MM.1S (cell line): ENCODE results near the gene MPP7.
"Not testable (repeated sequence)": the region's sequence is repeated elsewhere in the genome, so short reads cannot be mapped to it uniquely, and the experiment has no call there.

Experiments
- DNase-seq: peaks from one replicate; pipeline ENCODE4 v3.0.0-alpha.2; 2015
- H2AFZ ChIP-seq: fragments of 300-600 bp; sonication (generic); 2 replicates; pipeline ENCODE4 v1.6.0; 2016; ENCODE audit warnings: antibody characterized with exemption, low read length
- H3F3A ChIP-seq: fragments of 300-600 bp; sonication (generic); 2 replicates; pipeline ENCODE4 v1.6.1; 2016; ENCODE audit warnings: mild to moderate bottlenecking, antibody characterized with exemption, low read length, moderate library complexity, mixed read lengths; ENCODE audit not compliant: insufficient read depth
- H3K27ac ChIP-seq: fragments of 300-600 bp; sonication (generic); 2 replicates; pipeline ENCODE4 v1.5.1; 2016; ENCODE audit warnings: mild to moderate bottlenecking, low read length
- H3K27me3 ChIP-seq: fragments of 300-600 bp; sonication (generic); replicated peaks from 2 replicates; pipeline ENCODE4 v1.6.0; 2016; ENCODE audit warnings: low read length; ENCODE audit not compliant: insufficient read depth
- H3K36me3 ChIP-seq: fragments of 300-600 bp; sonication (generic); replicated peaks from 2 replicates; pipeline ENCODE4 v1.6.1; 2016; ENCODE audit warnings: mild to moderate bottlenecking, low read length, mixed read lengths; ENCODE audit not compliant: insufficient read depth
- H3K4me1 ChIP-seq: fragments of 300-600 bp; sonication (generic); 2 replicates; pipeline ENCODE4 v1.6.1; 2016; ENCODE audit warnings: low read length, mixed read lengths
- H3K4me2 ChIP-seq: fragments of 300-600 bp; sonication (generic); 2 replicates; pipeline ENCODE4 v1.6.0; 2016; ENCODE audit warnings: low read depth, low read length
- H3K4me3 ChIP-seq: fragments of 300-600 bp; sonication (generic); 2 replicates; pipeline ENCODE4 v1.5.1; 2016; ENCODE audit warnings: low read length, mixed read lengths
- H3K79me2 ChIP-seq: fragments of 300-600 bp; sonication (generic); 2 replicates; pipeline ENCODE4 v1.6.1; 2016; ENCODE audit warnings: mixed run types, low read length, mixed read lengths
- H3K9ac ChIP-seq: fragments of 300-600 bp; sonication (generic); 2 replicates; pipeline ENCODE4 v1.6.1; 2016; ENCODE audit warnings: low read length, mixed read lengths
- H3K9me2 ChIP-seq: fragments of 300-600 bp; sonication (generic); replicated peaks from 2 replicates; pipeline ENCODE4 v1.6.1; 2016; ENCODE audit warnings: mild to moderate bottlenecking, low read length, mixed read lengths; ENCODE audit not compliant: insufficient read depth
- H3K9me3 ChIP-seq: fragments of 300-600 bp; sonication (generic); replicated peaks from 2 replicates; pipeline ENCODE4 v1.6.1; 2016; ENCODE audit warnings: mild to moderate bottlenecking, low read length, mixed read lengths; ENCODE audit not compliant: insufficient read depth
- H4K20me1 ChIP-seq: fragments of 300-600 bp; sonication (generic); 2 replicates; pipeline ENCODE4 v1.6.1; 2016; ENCODE audit warnings: mild to moderate bottlenecking, low read length, moderate library complexity, mixed read lengths; ENCODE audit not compliant: insufficient read depth
- CTCF ChIP-seq: fragments of 300-600 bp; sonication (generic); IDR thresholded peaks from 2 replicates; pipeline ENCODE4 v1.5.1; 2016; ENCODE audit warnings: antibody characterized with exemption, low read length, mixed read lengths
- EZH2 ChIP-seq: fragments of 300-600 bp; sonication (generic); optimal IDR thresholded peaks from 2 replicates; pipeline ENCODE3; 2017; ENCODE audit warnings: low read depth, mild to moderate bottlenecking, antibody characterized with exemption, low read length, mixed read lengths
- EZH2phosphoT487 ChIP-seq: fragments of 300-600 bp; sonication (generic); IDR thresholded peaks from 2 replicates; pipeline ENCODE4 v1.6.1; 2018; ENCODE audit warnings: antibody characterized with exemption, low read length

Gene MPP7

DNA sequence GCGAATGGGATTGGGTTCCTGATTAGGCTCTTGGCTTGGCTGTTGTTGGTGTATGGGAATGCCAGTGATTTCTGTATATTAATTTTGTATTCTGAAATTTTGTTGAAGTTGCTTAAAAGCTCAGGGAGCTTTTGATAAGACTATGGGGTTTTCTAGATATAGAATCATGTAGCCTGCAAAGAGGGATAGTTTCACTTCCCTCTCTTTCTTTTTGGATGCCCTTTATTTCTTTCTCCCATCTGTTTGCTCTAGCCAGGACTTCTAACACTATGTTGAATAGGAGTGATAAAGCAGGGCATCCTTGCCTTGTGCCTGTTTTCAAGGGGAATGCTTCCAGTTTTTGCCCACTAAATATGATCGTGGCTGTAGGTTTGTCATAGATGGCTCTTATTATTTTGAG lies 40.4 kb upstream of the MPP7 start:
- Histone ChIP-seq H3K4me3 (no peak overlapping the region), H3K4me2 (no peak overlapping the region), H3K9me2 (no peaks in the 10 kb centered on the region), H2AFZ (no peak overlapping the region), H3K4me1 (no peaks in the 10 kb centered on the region), H4K20me1 (no peaks in the 10 kb centered on the region), H3K79me2 (no peaks in the 10 kb centered on the region), H3K36me3 (no peaks in the 10 kb centered on the region), H3K27me3 (no peaks in the 10 kb centered on the region), H3K9me3 (no peaks in the 10 kb centered on the region), H3K9ac (no peak overlapping the region), H3F3A (no peaks in the 10 kb centered on the region), H3K27ac (no peak overlapping the region)
- TF ChIP-seq EZH2 (no peak), EZH2phosphoT487 (no peak), CTCF (no peak)
- DNase-seq, result no peak

DNA sequence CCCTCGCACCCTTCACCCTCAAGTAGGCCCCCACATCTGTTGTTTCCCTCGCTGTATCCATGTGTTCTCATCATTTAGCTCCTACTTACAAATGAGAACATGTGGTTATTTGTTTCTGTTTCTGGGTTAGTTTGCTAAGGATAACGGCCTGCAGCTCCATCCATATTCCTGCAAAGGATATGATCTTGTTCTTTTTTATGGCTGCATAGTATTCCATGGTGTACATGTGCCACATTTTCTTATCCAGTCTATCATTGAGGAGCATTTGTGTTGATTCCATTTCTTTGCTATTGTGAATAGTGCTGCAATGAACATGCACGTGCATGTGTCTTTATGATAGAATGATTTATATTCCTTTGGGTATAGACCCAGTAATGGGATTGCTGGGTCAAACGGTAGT lies 38.8 kb upstream of the MPP7 start:
- H3K4me2 ChIP-seq, H3K4me3 ChIP-seq, DNase-seq, H3K9me3 ChIP-seq, H3K79me2 ChIP-seq, H3K27me3 ChIP-seq, H3K9ac ChIP-seq, H3K36me3 ChIP-seq, H4K20me1 ChIP-seq, H3K9me2 ChIP-seq, H3K27ac ChIP-seq, H3K4me1 ChIP-seq, H3F3A ChIP-seq, H2AFZ ChIP-seq: not testable (repeated sequence)

DNA sequence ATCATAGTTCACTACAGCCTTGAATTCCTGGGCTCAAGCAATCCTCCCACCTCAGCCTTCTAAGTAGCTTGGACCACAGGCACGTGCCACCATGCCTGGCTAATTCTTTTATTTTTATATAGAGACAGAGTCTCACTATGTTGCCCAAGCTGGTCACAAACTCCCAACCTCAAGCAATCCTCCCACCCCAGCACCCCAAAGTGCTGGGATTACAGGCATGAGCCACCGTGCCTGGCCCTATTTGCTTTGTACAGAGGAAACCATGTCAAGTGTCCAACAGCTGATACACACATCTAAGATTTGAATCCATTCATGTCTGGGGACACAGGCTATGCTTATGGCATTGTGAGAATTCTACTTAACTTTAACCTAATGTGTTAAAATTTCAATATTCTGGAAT lies 29.9 kb upstream of the MPP7 start:
- no peak for TF ChIP-seq CTCF
- no peak for TF ChIP-seq EZH2
- TF ChIP-seq EZH2phosphoT487, result no peak
- Histone ChIP-seq H2AFZ (no peak overlapping the region), H3K36me3 (no peaks in the 10 kb centered on the region), H3K9me3 (no peaks in the 10 kb centered on the region), H3K79me2 (no peaks in the 10 kb centered on the region), H3K9ac (no peak overlapping the region), H3K4me1 (peaks cover 5% of the 10 kb centered on the region; the same call in 1 of the 2 replicates), H3K4me2 (no peak overlapping the region), H3K27me3 (no peaks in the 10 kb centered on the region), H3K9me2 (no peaks in the 10 kb centered on the region), H3F3A (peaks cover 4% of the 10 kb centered on the region; the same call in 1 of the 2 replicates), H4K20me1 (no peaks in the 10 kb centered on the region), H3K27ac (no peak overlapping the region), H3K4me3 (no peak overlapping the region)
- no peak for DNase-seq

DNA sequence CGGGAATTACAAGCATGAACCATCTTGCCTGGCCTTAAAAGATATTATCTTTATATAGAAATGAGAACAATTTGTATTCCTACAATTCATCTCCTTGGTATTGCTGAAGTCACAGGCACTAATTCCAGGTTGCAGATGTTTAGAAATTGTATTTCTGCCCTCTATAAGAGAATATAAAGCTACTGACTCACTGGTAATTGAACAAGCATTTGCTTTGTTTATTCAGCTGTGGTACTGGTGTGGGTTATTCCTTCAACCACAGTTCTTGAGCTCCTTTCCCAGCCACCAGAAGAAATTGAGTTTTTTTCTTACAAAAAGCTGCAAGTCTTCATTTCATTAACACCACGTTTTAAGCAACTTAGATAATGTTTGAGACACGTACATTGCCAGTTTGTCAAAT lies 29.0 kb upstream of the MPP7 start:
- Histone ChIP-seq H3K4me3 (no peak overlapping the region), H3K9me2 (no peaks in the 10 kb centered on the region), H3F3A (peaks cover 4% of the 10 kb centered on the region; the same call in 1 of the 2 replicates), H3K79me2 (no peaks in the 10 kb centered on the region), H3K27me3 (no peaks in the 10 kb centered on the region), H3K9ac (no peak overlapping the region), H3K9me3 (no peaks in the 10 kb centered on the region), H3K36me3 (no peaks in the 10 kb centered on the region), H4K20me1 (no peaks in the 10 kb centered on the region), H3K4me1 (peaks cover 5% of the 10 kb centered on the region; the same call in 1 of the 2 replicates), H3K4me2 (no peak overlapping the region), H3K27ac (no peak overlapping the region), H2AFZ (no peak overlapping the region)
- DNase-seq, result no peak
- no peak for TF ChIP-seq EZH2phosphoT487
- TF ChIP-seq EZH2, result no peak
- no peak for TF ChIP-seq CTCF
